SU-DHL-6 (cell line): ENCODE measurements around the gene INO80.

ENCODE experiments used
- H2AFZ ChIP-seq: fragments of 200-600 bp; sonication (generic); 2 replicates; pipeline ENCODE4 v1.6.1; 2014; ENCODE audit warnings: low read depth, mild to moderate bottlenecking, moderate library complexity, mixed read lengths, antibody characterized with exemption, low read length; ENCODE audit not compliant: severe bottlenecking
- H3F3A ChIP-seq: fragments of 200-600 bp; shearing (Covaris generic); 2 replicates; pipeline ENCODE4 v1.6.0; 2016; ENCODE audit warnings: antibody characterized with exemption, mild to moderate bottlenecking; ENCODE audit not compliant: insufficient read depth
- H3K27ac ChIP-seq: fragments of 200-600 bp; sonication (generic); 2 replicates; pipeline ENCODE4 v1.5.1; 2016; ENCODE audit warnings: low read depth, mild to moderate bottlenecking, low read length, moderate library complexity, mixed read lengths
- H3K27me3 ChIP-seq: fragments of 200-600 bp; sonication (generic), shearing (Covaris generic); 2 replicates; pipeline ENCODE4 v1.6.0; 2014; ENCODE audit warnings: mild to moderate bottlenecking, low read length
- H3K36me3 ChIP-seq: fragments of 200-600 bp; sonication (generic); 2 replicates; pipeline ENCODE4 v1.6.1; 2014; ENCODE audit warnings: mild to moderate bottlenecking, low read length, mixed read lengths
- H3K4me2 ChIP-seq: fragments of 300-600, 200-600 bp; shearing (Covaris generic), sonication (generic); 2 replicates; pipeline ENCODE4 v1.6.0; 2014; ENCODE audit warnings: low read length, low read depth, mild to moderate bottlenecking; ENCODE audit not compliant: poor library complexity, severe bottlenecking
- H3K4me3 ChIP-seq: fragments of 200-600 bp; sonication (generic); 2 replicates; pipeline ENCODE4 v1.5.1; 2014; ENCODE audit warnings: antibody characterized with exemption, low read length, mild to moderate bottlenecking, mixed read lengths; ENCODE audit not compliant: insufficient read depth, poor library complexity, severe bottlenecking
- H3K79me2 ChIP-seq: fragments of 200-600 bp; sonication (generic); 2 replicates; pipeline ENCODE4 v1.6.1; 2014; ENCODE audit warnings: mild to moderate bottlenecking, low read length, moderate library complexity; ENCODE audit not compliant: insufficient read depth
- H3K9ac ChIP-seq: fragments of 200-600 bp; sonication (generic); 2 replicates; pipeline ENCODE4 v1.7.0; 2014; ENCODE audit warnings: mild to moderate bottlenecking, low read length
- H3K9me2 ChIP-seq: fragments of 200-600 bp; sonication (generic); replicated peaks from 2 replicates; pipeline ENCODE4 v1.6.1; 2014; ENCODE audit warnings: low read length; ENCODE audit not compliant: insufficient read depth
- H3K9me3 ChIP-seq: fragments of 200-600 bp; sonication (generic); 2 replicates; pipeline ENCODE4 v1.6.1; 2014; ENCODE audit warnings: low read length, mixed read lengths; ENCODE audit not compliant: insufficient read depth
- H4K20me1 ChIP-seq: fragments of 200-600 bp; sonication (generic); 2 replicates; pipeline ENCODE4 v1.6.1; 2014; ENCODE audit warnings: low read depth, mild to moderate bottlenecking, antibody characterized with exemption, low read length, moderate library complexity, mixed read lengths
- CTCF ChIP-seq: fragments of 200-600 bp; sonication (generic); IDR thresholded peaks from one replicate; pipeline ENCODE4 v1.5.1; 2017; ENCODE audit warnings: antibody characterized with exemption, mild to moderate bottlenecking, low read length, moderate library complexity; ENCODE audit not compliant: insufficient read depth, poor library complexity, severe bottlenecking
- EZH2phosphoT487 ChIP-seq: fragments of 200-600 bp; sonication (generic), shearing (Covaris generic); conservative IDR thresholded peaks from 2 replicates; pipeline ENCODE4 v1.6.1; 2018; ENCODE audit warnings: mild to moderate bottlenecking, antibody characterized with exemption, low read length, moderate library complexity, mixed read lengths

INO80 gene

GRCh38 chr15:40960925-40961324 lies 155.2 kb downstream of the INO80 start:
- H3F3A ChIP-seq, result no peaks in the 10 kb centered on the region
- TF ChIP-seq EZH2phosphoT487, result no peak
- no peak for TF ChIP-seq CTCF
- no peak overlapping the region for H3K9ac ChIP-seq
- H3K27me3 ChIP-seq, result no peaks in the 10 kb centered on the region
- H3K4me2 ChIP-seq, result no peak overlapping the region
- no peaks in the 10 kb centered on the region for H3K9me2 ChIP-seq
- H2AFZ ChIP-seq, result no peak overlapping the region
- H3K9me3 ChIP-seq, result no peaks in the 10 kb centered on the region
- H3K36me3 ChIP-seq, result no peaks in the 10 kb centered on the region
- no peak overlapping the region for H3K27ac ChIP-seq
- no peaks in the 10 kb centered on the region for H4K20me1 ChIP-seq
- no peak overlapping the region for H3K4me3 ChIP-seq
- no peaks in the 10 kb centered on the region for H3K79me2 ChIP-seq

GRCh38 chr15:40960151-40960885 lies 155.8 kb downstream of the INO80 start:
- H3K9me2 ChIP-seq, result no peaks in the 10 kb centered on the region
- H3F3A ChIP-seq, result no peaks in the 10 kb centered on the region
- H3K9me3 ChIP-seq, result no peaks in the 10 kb centered on the region
- H3K27me3 ChIP-seq, result no peaks in the 10 kb centered on the region
- H3K9ac ChIP-seq, result no peak overlapping the region
- H2AFZ ChIP-seq, result no peak overlapping the region
- H3K79me2 ChIP-seq, result no peaks in the 10 kb centered on the region
- TF ChIP-seq CTCF (no peak), EZH2phosphoT487 (no peak)
- H3K4me2 ChIP-seq, result no peak overlapping the region
- H4K20me1 ChIP-seq, result no peaks in the 10 kb centered on the region
- H3K36me3 ChIP-seq, result no peaks in the 10 kb centered on the region
- no peak overlapping the region for H3K27ac ChIP-seq
- no peak overlapping the region for H3K4me3 ChIP-seq

- Histone ChIP-seq H3K27ac (no peak overlapping the region), H3K4me3 (no peak overlapping the region), H3K79me2 (no peaks in the 10 kb centered on the region), H2AFZ (no peak overlapping the region), H3K9ac (no peak overlapping the region), H3K36me3 (no peaks in the 10 kb centered on the region), H3K4me2 (no peak overlapping the region), H3F3A (no peaks in the 10 kb centered on the region), H4K20me1 (no peaks in the 10 kb centered on the region), H3K27me3 (no peaks in the 10 kb centered on the region), H3K9me3 (no peaks in the 10 kb centered on the region), H3K9me2 (no peaks in the 10 kb centered on the region)
- TF ChIP-seq CTCF (no peak), EZH2phosphoT487 (no peak)
Observed at GRCh38 chr15:40959331-40960141, 156.5 kb downstream of the INO80 start.
